Uterus (tissue), 2 donors: Measurements from ENCODE around the gene PRIMPOL.

Source experiments
- CTCF ChIP-seq, 4 experiments: fragments of 200-600 bp in 2 of 4; fragments of 450-650 bp in 2 of 4; sonication (generic) in 2 of 4; IDR thresholded peaks; one replicate each; pipeline ENCODE4 v1.5.1; 2016 to 2019; ENCODE audit warnings: antibody characterized with exemption in 4 of 4, mild to moderate bottlenecking in 2 of 4, moderate library complexity in 1 of 4
- POLR2A ChIP-seq, 2 donors: fragments of 450-650 bp; IDR thresholded peaks; one replicate each; pipeline ENCODE4 v1.6.1; 2016; ENCODE audit warnings: antibody characterized with exemption in 2 of 2, mild to moderate bottlenecking in 1 of 2, moderate library complexity in 1 of 2

GRCh38 chr4:184641022-184641421 is 8.5 kb upstream of the PRIMPOL start:
- TF ChIP-seq POLR2A (IDR thresholded peaks at IDR 0.05): no peak
- no peak for TF ChIP-seq CTCF (IDR thresholded peaks at IDR 0.05)
